ENCODE results near the gene ATP6V0D1.

ATP6V0D1 gene

GRCh38 chr16:67429799-67430503, 51.0 kb downstream of the ATP6V0D1 start:
- H3K27me3 ChIP-seq, result peaks cover 86% of the 10 kb centered on the region
- TF ChIP-seq, protein P1, sequence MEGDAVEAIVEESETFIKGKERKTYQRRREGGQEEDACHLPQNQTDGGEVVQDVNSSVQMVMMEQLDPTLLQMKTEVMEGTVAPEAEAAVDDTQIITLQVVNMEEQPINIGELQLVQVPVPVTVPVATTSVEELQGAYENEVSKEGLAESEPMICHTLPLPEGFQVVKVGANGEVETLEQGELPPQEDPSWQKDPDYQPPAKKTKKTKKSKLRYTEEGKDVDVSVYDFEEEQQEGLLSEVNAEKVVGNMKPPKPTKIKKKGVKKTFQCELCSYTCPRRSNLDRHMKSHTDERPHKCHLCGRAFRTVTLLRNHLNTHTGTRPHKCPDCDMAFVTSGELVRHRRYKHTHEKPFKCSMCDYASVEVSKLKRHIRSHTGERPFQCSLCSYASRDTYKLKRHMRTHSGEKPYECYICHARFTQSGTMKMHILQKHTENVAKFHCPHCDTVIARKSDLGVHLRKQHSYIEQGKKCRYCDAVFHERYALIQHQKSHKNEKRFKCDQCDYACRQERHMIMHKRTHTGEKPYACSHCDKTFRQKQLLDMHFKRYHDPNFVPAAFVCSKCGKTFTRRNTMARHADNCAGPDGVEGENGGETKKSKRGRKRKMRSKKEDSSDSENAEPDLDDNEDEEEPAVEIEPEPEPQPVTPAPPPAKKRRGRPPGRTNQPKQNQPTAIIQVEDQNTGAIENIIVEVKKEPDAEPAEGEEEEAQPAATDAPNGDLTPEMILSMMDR (IDR thresholded peaks at IDR 0.05), result no peak
- H3K9me3 ChIP-seq, result no peaks in the 10 kb centered on the region
- peaks cover 15 to 21% of the 10 kb centered on the region in 2 experiments for H3K4me1 ChIP-seq (ENCODE audit: control insufficient read depth in 1 of 2, insufficient read depth in 1 of 2, low read depth in 1 of 2, low read length in 1 of 2)
- H3K4me3 ChIP-seq (ENCODE audit: low read depth in 1 of 2, low read length in 1 of 2), result peak overlapping the region; percentile 49 to 75
- no peak overlapping the region for H3K27ac ChIP-seq
- peaks cover 7% of the 10 kb centered on the region for H3K36me3 ChIP-seq

DNA sequence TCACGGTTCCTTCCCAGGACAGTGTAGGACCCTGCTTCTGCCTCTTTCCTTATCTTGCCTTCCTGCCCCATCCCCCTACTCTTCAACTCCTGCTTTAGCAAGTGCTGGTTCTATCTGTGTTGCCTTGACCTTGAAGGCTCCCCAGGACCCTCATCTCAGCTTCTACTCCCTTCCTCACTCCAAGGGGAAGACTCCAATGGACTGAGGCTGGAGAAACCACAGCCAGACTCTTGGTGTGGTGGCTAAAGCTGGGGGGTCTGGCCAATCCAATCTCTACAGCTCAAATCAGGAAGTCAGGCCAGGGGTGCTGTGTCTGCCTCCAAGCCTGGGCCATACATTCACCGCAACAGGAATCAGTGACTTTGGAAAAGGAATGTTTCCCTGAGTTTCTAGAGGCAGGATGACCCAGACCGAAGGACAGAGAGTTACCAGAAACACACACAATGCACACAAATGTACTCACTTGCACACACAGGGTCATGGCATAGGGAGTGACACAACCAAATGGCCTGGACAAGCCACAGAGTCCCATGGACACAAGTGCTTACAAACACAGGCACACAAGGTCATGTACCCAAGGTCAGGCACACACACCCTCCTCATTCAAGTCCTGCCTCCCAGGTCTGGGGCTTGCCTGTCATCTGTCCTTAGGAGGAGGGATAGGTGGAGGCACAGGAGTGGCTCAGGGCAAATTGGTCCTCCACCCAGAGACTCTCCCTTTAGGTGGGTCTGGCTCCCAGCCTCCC, 51.7 kb downstream of the ATP6V0D1 start:
- Histone ChIP-seq H3K27ac (no peak overlapping the region), H3K4me1 (ENCODE audit: control insufficient read depth in 1 of 2, insufficient read depth in 1 of 2, low read depth in 1 of 2, low read length in 1 of 2) (peaks cover 15 to 21% of the 10 kb centered on the region in 2 experiments), H3K4me3 (ENCODE audit: low read depth in 1 of 2, low read length in 1 of 2) (no peak overlapping the region), H3K9me3 (no peaks in the 10 kb centered on the region), H3K36me3 (peaks cover 7% of the 10 kb centered on the region), H3K27me3 (peaks cover 93% of the 10 kb centered on the region)
- TF ChIP-seq, protein P1 (IDR thresholded peaks at IDR 0.05), result no peak

- TF ChIP-seq, protein P1 (IDR thresholded peaks at IDR 0.05), result peak; percentile 57
- no peaks in the 10 kb centered on the region for H3K36me3 ChIP-seq
- peaks cover 96% of the 10 kb centered on the region for H3K27me3 ChIP-seq
- no peak overlapping the region for H3K4me3 ChIP-seq (ENCODE audit: low read depth in 1 of 2, low read length in 1 of 2)
- H3K27ac ChIP-seq, result no peak overlapping the region
- H3K9me3 ChIP-seq, result no peaks in the 10 kb centered on the region
- H3K4me1 ChIP-seq (ENCODE audit: control insufficient read depth in 1 of 2, insufficient read depth in 1 of 2, low read depth in 1 of 2, low read length in 1 of 2), result peaks cover 15 to 21% of the 10 kb centered on the region in 2 experiments
Observed at GRCh38 chr16:67428146-67428731, 52.7 kb downstream of the ATP6V0D1 start.

DNA sequence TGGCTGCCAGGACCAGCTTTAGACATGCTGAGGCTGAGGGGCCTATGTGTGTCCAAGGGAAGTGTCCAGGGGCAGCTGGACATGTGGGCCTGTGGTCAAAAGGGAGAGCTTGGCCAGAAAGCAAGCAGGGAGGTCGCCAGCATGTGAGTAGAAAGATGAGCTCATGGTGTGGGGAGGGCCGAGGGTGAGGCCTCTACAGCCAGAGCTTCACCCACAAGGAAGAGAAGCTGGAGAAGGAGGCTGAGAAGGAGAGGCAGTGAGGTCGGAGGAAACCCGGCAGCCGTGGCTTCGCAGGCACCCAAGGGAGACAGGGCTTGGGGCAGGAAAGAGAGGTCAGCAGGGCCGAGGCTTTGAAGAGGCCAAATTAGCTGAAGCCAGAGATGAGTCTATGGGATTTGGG, 54.0 kb downstream of the ATP6V0D1 start:
- Histone ChIP-seq H3K4me1 (ENCODE audit: control insufficient read depth in 1 of 2, insufficient read depth in 1 of 2, low read depth in 1 of 2, low read length in 1 of 2) (peaks cover 14 to 19% of the 10 kb centered on the region in 2 experiments), H3K36me3 (no peaks in the 10 kb centered on the region), H3K9me3 (no peaks in the 10 kb centered on the region), H3K4me3 (ENCODE audit: low read depth in 1 of 2, low read length in 1 of 2) (no peak overlapping the region), H3K27ac (no peak overlapping the region), H3K27me3 (peaks cover 90% of the 10 kb centered on the region)
- TF ChIP-seq, protein P1 (IDR thresholded peaks at IDR 0.05), result no peak

- TF ChIP-seq, protein P1 (IDR thresholded peaks at IDR 0.05), result no peak
- Histone ChIP-seq H3K27ac (no peak overlapping the region), H3K36me3 (no peaks in the 10 kb centered on the region), H3K27me3 (peaks cover 81% of the 10 kb centered on the region), H3K4me3 (ENCODE audit: low read depth in 1 of 2, low read length in 1 of 2) (no peak overlapping the region), H3K9me3 (no peaks in the 10 kb centered on the region), H3K4me1 (ENCODE audit: control insufficient read depth in 1 of 2, insufficient read depth in 1 of 2, low read depth in 1 of 2, low read length in 1 of 2) (peaks cover 6 to 12% of the 10 kb centered on the region in 2 experiments)
Observed at GRCh38 chr16:67426022-67426421, 54.9 kb downstream of the ATP6V0D1 start.
